Measurements from ENCODE around the gene APOD.

GRCh38 chr3:195579281-195579680 is 4.5 kb downstream of the APOD start:
- TF ChIP-seq CTCF (IDR thresholded peaks at IDR 0.05 in 8 of 11, conservative IDR thresholded peaks at IDR 0.05 in 3 of 11), result no peak
- no peak for TF ChIP-seq POLR2AphosphoS5 (IDR thresholded peaks at IDR 0.05)
- no peak for TF ChIP-seq POLR2A (IDR thresholded peaks at IDR 0.05)
